Measurements from ENCODE around the gene ERCC6L2.

GRCh38 chr9:95974389-95974788 lies 98.9 kb downstream of the ERCC6L2 start:
- TF ChIP-seq CTCF (IDR thresholded peaks at IDR 0.05; ENCODE audit: insufficient read depth, low read length, poor library complexity, severe bottlenecking) (no peak), EZH2phosphoT487 (conservative IDR thresholded peaks at IDR 0.05; ENCODE audit: low read length) (no peak)

Data from SU-DHL-6 (cell line).